H1 (cell line): Measurements from ENCODE around the gene ZBTB22. TPM values are rescaled to one million over a fixed set of nuclear protein-coding genes. Genes with fewer than 3 reads are reported as not detected.

Source experiments
- KDM1A ChIP-seq: fragments of 200-600, 300-600 bp; sonication (generic); IDR thresholded peaks from 2 replicates; pipeline ENCODE4 v1.7.1; 2016; ENCODE audit warnings: mild to moderate bottlenecking, low read length, borderline replicate concordance
- RAD21 ChIP-seq, 2 experiments: IDR thresholded peaks in 1 of 2; conservative IDR thresholded peaks in 1 of 2; 2 replicates each; pipeline ENCODE4 v1.6.1; 2011; ENCODE audit warnings: low read depth in 2 of 2, low read length in 2 of 2, improper control_type of control experiment in 1 of 2, inconsistent platforms in 1 of 2, mild to moderate bottlenecking in 1 of 2, moderate library complexity in 1 of 2
- SIX5 ChIP-seq: IDR thresholded peaks from 2 replicates; pipeline ENCODE4 v1.6.1; 2011; ENCODE audit warnings: mild to moderate bottlenecking, low read depth, low read length
- polyA plus RNA-seq, 7 experiments: library from polyadenylated mRNA; depleted of rRNA in 3 of 7; stranded (reverse) in 5 of 7; unstranded in 2 of 7; fragments of >200 nt in 5 of 7; fragments of 200-250 nt in 2 of 7; gene quantifications; 1 replicate in 5 of 7; 2 replicates in 1 of 7; 4 replicates in 1 of 7; pipeline versions ENCODE4 v1.2.1 to v1.2.3, GENCODE V29; 2011 to 2013; ENCODE audit warnings: missing spikeins in 2 of 7, mixed read lengths in 2 of 7
- total RNA-seq: library from RNA; stranded (reverse); fragmentation: NEBNext Ultra II Directional; extraction: Animal tissue kit (Norgen Biotek cat#: 25700); gene quantifications from 2 replicates; pipeline ENCODE4 v1.2.1, GENCODE V29; 2021
- TF ChIP-seq, protein P1 (sequence below): fragments of 300-600 bp; sonication (generic); IDR thresholded peaks from 2 replicates; pipeline ENCODE4 v1.7.1; 2012; ENCODE audit warnings: low read length, moderate library complexity, mild to moderate bottlenecking, inconsistent platforms; ENCODE audit not compliant: insufficient replicate concordance

ZBTB22 gene
- total and polyA plus RNA-seq, 2 of the 8 experiments (the other 6 are each of a cell fraction or from before 2014, with no cell fraction given), result 7.4 to 9.9 TPM

DNA sequence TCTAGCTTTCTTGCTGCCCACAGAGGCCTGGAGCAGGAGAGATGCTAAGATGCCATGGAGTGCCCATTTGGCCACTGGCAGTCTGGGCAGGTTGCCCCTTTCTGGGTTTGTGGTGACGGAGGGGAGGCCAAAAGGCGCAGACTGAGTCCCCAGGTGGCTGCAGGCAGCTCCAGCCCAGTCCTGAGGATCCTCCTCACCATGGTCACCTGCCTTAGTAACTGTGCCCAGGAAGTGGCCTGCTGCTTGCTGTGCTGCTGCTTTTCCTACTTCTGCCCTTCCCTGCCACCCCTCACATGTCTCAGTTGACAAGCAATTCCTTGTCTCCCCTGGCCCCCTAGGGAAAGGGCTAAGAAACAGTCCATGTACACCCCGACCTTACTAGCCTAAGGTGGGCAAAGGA lies 38.8 kb upstream of the ZBTB22 start (continued):
- TF ChIP-seq RAD21 (IDR thresholded peaks at IDR 0.05 in 1 of 2, conservative IDR thresholded peaks at IDR 0.05 in 1 of 2; ENCODE audit: low read depth in 2 of 2, low read length in 2 of 2) (no peak), KDM1A (no peak), SIX5 (no peak)
- TF ChIP-seq, protein P1, sequence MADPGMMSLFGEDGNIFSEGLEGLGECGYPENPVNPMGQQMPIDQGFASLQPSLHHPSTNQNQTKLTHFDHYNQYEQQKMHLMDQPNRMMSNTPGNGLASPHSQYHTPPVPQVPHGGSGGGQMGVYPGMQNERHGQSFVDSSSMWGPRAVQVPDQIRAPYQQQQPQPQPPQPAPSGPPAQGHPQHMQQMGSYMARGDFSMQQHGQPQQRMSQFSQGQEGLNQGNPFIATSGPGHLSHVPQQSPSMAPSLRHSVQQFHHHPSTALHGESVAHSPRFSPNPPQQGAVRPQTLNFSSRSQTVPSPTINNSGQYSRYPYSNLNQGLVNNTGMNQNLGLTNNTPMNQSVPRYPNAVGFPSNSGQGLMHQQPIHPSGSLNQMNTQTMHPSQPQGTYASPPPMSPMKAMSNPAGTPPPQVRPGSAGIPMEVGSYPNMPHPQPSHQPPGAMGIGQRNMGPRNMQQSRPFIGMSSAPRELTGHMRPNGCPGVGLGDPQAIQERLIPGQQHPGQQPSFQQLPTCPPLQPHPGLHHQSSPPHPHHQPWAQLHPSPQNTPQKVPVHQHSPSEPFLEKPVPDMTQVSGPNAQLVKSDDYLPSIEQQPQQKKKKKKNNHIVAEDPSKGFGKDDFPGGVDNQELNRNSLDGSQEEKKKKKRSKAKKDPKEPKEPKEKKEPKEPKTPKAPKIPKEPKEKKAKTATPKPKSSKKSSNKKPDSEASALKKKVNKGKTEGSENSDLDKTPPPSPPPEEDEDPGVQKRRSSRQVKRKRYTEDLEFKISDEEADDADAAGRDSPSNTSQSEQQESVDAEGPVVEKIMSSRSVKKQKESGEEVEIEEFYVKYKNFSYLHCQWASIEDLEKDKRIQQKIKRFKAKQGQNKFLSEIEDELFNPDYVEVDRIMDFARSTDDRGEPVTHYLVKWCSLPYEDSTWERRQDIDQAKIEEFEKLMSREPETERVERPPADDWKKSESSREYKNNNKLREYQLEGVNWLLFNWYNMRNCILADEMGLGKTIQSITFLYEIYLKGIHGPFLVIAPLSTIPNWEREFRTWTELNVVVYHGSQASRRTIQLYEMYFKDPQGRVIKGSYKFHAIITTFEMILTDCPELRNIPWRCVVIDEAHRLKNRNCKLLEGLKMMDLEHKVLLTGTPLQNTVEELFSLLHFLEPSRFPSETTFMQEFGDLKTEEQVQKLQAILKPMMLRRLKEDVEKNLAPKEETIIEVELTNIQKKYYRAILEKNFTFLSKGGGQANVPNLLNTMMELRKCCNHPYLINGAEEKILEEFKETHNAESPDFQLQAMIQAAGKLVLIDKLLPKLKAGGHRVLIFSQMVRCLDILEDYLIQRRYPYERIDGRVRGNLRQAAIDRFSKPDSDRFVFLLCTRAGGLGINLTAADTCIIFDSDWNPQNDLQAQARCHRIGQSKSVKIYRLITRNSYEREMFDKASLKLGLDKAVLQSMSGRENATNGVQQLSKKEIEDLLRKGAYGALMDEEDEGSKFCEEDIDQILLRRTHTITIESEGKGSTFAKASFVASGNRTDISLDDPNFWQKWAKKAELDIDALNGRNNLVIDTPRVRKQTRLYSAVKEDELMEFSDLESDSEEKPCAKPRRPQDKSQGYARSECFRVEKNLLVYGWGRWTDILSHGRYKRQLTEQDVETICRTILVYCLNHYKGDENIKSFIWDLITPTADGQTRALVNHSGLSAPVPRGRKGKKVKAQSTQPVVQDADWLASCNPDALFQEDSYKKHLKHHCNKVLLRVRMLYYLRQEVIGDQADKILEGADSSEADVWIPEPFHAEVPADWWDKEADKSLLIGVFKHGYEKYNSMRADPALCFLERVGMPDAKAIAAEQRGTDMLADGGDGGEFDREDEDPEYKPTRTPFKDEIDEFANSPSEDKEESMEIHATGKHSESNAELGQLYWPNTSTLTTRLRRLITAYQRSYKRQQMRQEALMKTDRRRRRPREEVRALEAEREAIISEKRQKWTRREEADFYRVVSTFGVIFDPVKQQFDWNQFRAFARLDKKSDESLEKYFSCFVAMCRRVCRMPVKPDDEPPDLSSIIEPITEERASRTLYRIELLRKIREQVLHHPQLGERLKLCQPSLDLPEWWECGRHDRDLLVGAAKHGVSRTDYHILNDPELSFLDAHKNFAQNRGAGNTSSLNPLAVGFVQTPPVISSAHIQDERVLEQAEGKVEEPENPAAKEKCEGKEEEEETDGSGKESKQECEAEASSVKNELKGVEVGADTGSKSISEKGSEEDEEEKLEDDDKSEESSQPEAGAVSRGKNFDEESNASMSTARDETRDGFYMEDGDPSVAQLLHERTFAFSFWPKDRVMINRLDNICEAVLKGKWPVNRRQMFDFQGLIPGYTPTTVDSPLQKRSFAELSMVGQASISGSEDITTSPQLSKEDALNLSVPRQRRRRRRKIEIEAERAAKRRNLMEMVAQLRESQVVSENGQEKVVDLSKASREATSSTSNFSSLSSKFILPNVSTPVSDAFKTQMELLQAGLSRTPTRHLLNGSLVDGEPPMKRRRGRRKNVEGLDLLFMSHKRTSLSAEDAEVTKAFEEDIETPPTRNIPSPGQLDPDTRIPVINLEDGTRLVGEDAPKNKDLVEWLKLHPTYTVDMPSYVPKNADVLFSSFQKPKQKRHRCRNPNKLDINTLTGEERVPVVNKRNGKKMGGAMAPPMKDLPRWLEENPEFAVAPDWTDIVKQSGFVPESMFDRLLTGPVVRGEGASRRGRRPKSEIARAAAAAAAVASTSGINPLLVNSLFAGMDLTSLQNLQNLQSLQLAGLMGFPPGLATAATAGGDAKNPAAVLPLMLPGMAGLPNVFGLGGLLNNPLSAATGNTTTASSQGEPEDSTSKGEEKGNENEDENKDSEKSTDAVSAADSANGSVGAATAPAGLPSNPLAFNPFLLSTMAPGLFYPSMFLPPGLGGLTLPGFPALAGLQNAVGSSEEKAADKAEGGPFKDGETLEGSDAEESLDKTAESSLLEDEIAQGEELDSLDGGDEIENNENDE, result no peak
